Activated naive CD8-positive, alpha-beta T cell treated with anti-CD3 and anti-CD28 coated beads, Interleukin-2, amount 50 U/mL, for 24 hours (primary cell): ENCODE measurements around the gene DPM1.
A peak's percentile ranks its signal among the peaks of the same experiment; 100 is the strongest.

ENCODE experiments used
- ATAC-seq: fragments of 150-1000 bp; cut with Tn5 transposase; one replicate; pipeline ENCODE4 v1.10.0; 2021
- DNase-seq: peaks from one replicate; pipeline ENCODE4 v3.0.0; 2021
- H3K27ac Mint-ChIP-seq: one replicate; pipeline ENCODE4 v1.8.0; 2021; ENCODE audit warnings: mild to moderate bottlenecking, mixed read lengths
- H3K27me3 Mint-ChIP-seq: one replicate; pipeline ENCODE4 v1.8.0; 2021; ENCODE audit warnings: mixed read lengths
- H3K36me3 Mint-ChIP-seq: one replicate; pipeline ENCODE4 v1.8.0; 2021; ENCODE audit warnings: low read depth, mixed read lengths
- H3K4me1 Mint-ChIP-seq: one replicate; pipeline ENCODE4 v1.8.0; 2021; ENCODE audit warnings: mixed read lengths
- H3K4me3 Mint-ChIP-seq: one replicate; pipeline ENCODE4 v1.8.0; 2021; ENCODE audit warnings: mild to moderate bottlenecking, moderate library complexity, mixed read lengths
- H3K9me3 Mint-ChIP-seq: one replicate; pipeline ENCODE4 v1.8.0; 2021; ENCODE audit warnings: mixed read lengths

The DPM1 gene

GRCh38 chr20:50959543-50960126 lies 1.3 kb upstream of the DPM1 start:
- no peaks in the 10 kb centered on the region for H3K9me3 Mint-ChIP-seq
- no peak for DNase-seq
- H3K4me1 Mint-ChIP-seq: peaks cover 57% of the 10 kb centered on the region
- H3K4me3 Mint-ChIP-seq: peak overlapping the region; percentile 95
- no peaks in the 10 kb centered on the region for H3K27me3 Mint-ChIP-seq
- H3K27ac Mint-ChIP-seq: peak overlapping the region; percentile 100
- H3K36me3 Mint-ChIP-seq: peaks cover 42% of the 10 kb centered on the region
- no peak for ATAC-seq

GRCh38 chr20:50958615-50959542 lies 547 bp upstream of the DPM1 start, which contains the start of gene MOCS3:
TSS of gene MOCS3 (plus strand) at chr20:50958818. CDS start at chr20:50958843, 25 bp downstream.
- peak; percentile 80 for DNase-seq

GRCh38 chr20:50957276-50957675 lies 1.1 kb downstream of the DPM1 start:
- Mint-ChIP-seq H3K36me3 (peaks cover 59% of the 10 kb centered on the region), H3K4me3 (peak overlapping the region; percentile 95), H3K4me1 (peaks cover 67% of the 10 kb centered on the region), H3K27ac (peak overlapping the region; percentile 100), H3K27me3 (no peaks in the 10 kb centered on the region), H3K9me3 (no peaks in the 10 kb centered on the region)
- DNase-seq (no peak), ATAC-seq (no peak)

More at GRCh38 chr20:50958615-50959542, 547 bp upstream of the DPM1 start, which contains the start of gene MOCS3:
- peak; percentile 67 for ATAC-seq
- peak within 1 kb of the TSS; percentile 95 for H3K4me3 Mint-ChIP-seq
- H3K36me3 Mint-ChIP-seq: peaks cover 50% of the 10 kb centered on the region
- H3K4me1 Mint-ChIP-seq: peaks cover 63% of the 10 kb centered on the region
- H3K27me3 Mint-ChIP-seq: no peaks in the 10 kb centered on the region
- H3K9me3 Mint-ChIP-seq: no peaks in the 10 kb centered on the region
- peak within 1 kb of the TSS; percentile 100 for H3K27ac Mint-ChIP-seq

GRCh38 chr20:50953821-50954220 lies 4.5 kb downstream of the DPM1 start:
- DNase-seq: no peak
- Mint-ChIP-seq H3K4me1 (peaks cover 46% of the 10 kb centered on the region), H3K27me3 (no peaks in the 10 kb centered on the region), H3K9me3 (no peaks in the 10 kb centered on the region), H3K4me3 (no peak overlapping the region), H3K27ac (no peak overlapping the region), H3K36me3 (peaks cover 63% of the 10 kb centered on the region)
- no peak for ATAC-seq

- Mint-ChIP-seq H3K9me3 (no peaks in the 10 kb centered on the region), H3K4me3 (no peak overlapping the region), H3K4me1 (peaks cover 41% of the 10 kb centered on the region), H3K27me3 (no peaks in the 10 kb centered on the region), H3K27ac (peak overlapping the region; percentile 18), H3K36me3 (peaks cover 60% of the 10 kb centered on the region)
- DNase-seq: no peak
- ATAC-seq: no peak
Observed at GRCh38 chr20:50953196-50953595, 5.1 kb downstream of the DPM1 start.

- Mint-ChIP-seq H3K4me1 (peaks cover 2% of the 10 kb centered on the region), H3K36me3 (peaks cover 50% of the 10 kb centered on the region), H3K9me3 (no peaks in the 10 kb centered on the region), H3K27me3 (no peaks in the 10 kb centered on the region), H3K27ac (no peak overlapping the region), H3K4me3 (no peak overlapping the region)
- DNase-seq: no peak
- ATAC-seq: no peak
Observed at GRCh38 chr20:50948132-50948785, 10.1 kb downstream of the DPM1 start.

- H3K9me3 Mint-ChIP-seq: no peaks in the 10 kb centered on the region
- H3K4me1 Mint-ChIP-seq: no peaks in the 10 kb centered on the region
- no peak overlapping the region for H3K27ac Mint-ChIP-seq
- H3K27me3 Mint-ChIP-seq: no peaks in the 10 kb centered on the region
- ATAC-seq (no peak), DNase-seq (no peak)
- H3K36me3 Mint-ChIP-seq: peaks cover 49% of the 10 kb centered on the region
- H3K4me3 Mint-ChIP-seq: no peak overlapping the region
Observed at GRCh38 chr20:50943069-50943468, 15.3 kb downstream of the DPM1 start.

- Mint-ChIP-seq H3K27me3 (no peaks in the 10 kb centered on the region), H3K4me1 (peaks cover 22% of the 10 kb centered on the region), H3K9me3 (no peaks in the 10 kb centered on the region), H3K4me3 (no peak overlapping the region), H3K27ac (peak overlapping the region; percentile 8), H3K36me3 (peaks cover 49% of the 10 kb centered on the region)
- DNase-seq: no peak
- ATAC-seq: no peak
Observed at GRCh38 chr20:50933589-50933988, 24.7 kb downstream of the DPM1 start.

- H3K4me3 Mint-ChIP-seq: peak overlapping the region; percentile 79
- peak overlapping the region; percentile 87 for H3K27ac Mint-ChIP-seq
- DNase-seq: no peak
Observed at GRCh38 chr20:50932691-50933280, 25.5 kb downstream of the DPM1 start.

GRCh38 chr20:50932016-50932485 lies 26.3 kb downstream of the DPM1 start:
- no peaks in the 10 kb centered on the region for H3K27me3 Mint-ChIP-seq
- ATAC-seq (no peak), DNase-seq (no peak)
- peak overlapping the region; percentile 87 for H3K27ac Mint-ChIP-seq
- H3K9me3 Mint-ChIP-seq: no peaks in the 10 kb centered on the region
- peak overlapping the region; percentile 79 for H3K4me3 Mint-ChIP-seq
- peaks cover 37% of the 10 kb centered on the region for H3K4me1 Mint-ChIP-seq
- H3K36me3 Mint-ChIP-seq: peaks cover 62% of the 10 kb centered on the region

More at GRCh38 chr20:50932691-50933280, 25.5 kb downstream of the DPM1 start:
- H3K9me3 Mint-ChIP-seq: no peaks in the 10 kb centered on the region
- no peak for ATAC-seq
- H3K4me1 Mint-ChIP-seq: peaks cover 30% of the 10 kb centered on the region
- peaks cover 54% of the 10 kb centered on the region for H3K36me3 Mint-ChIP-seq
- no peaks in the 10 kb centered on the region for H3K27me3 Mint-ChIP-seq

GRCh38 chr20:50931306-50932015 lies 26.9 kb downstream of the DPM1 start, which contains the start of gene ADNP:
TSS of gene ADNP (minus strand) at chr20:50931437. CDS start at chr20:50903996, 27,441 bp downstream.
- H3K4me1 Mint-ChIP-seq: peaks cover 41% of the 10 kb centered on the region
- H3K4me3 Mint-ChIP-seq: peak within 1 kb of the TSS; percentile 91
- DNase-seq (peak; percentile 83), ATAC-seq (peak; percentile 66)
- peaks cover 63% of the 10 kb centered on the region for H3K36me3 Mint-ChIP-seq
- no peaks in the 10 kb centered on the region for H3K9me3 Mint-ChIP-seq
- H3K27me3 Mint-ChIP-seq: no peaks in the 10 kb centered on the region
- peak within 1 kb of the TSS; percentile 93 for H3K27ac Mint-ChIP-seq

- DNase-seq (no peak), ATAC-seq (peak; percentile 37)
- Mint-ChIP-seq H3K27me3 (no peaks in the 10 kb centered on the region), H3K9me3 (no peaks in the 10 kb centered on the region), H3K4me3 (peak overlapping the region; percentile 79), H3K27ac (peak overlapping the region; percentile 93), H3K36me3 (peaks cover 63% of the 10 kb centered on the region), H3K4me1 (peaks cover 46% of the 10 kb centered on the region)
Observed at GRCh38 chr20:50930976-50931305, 27.4 kb downstream of the DPM1 start.

- Mint-ChIP-seq H3K27me3 (no peaks in the 10 kb centered on the region), H3K4me1 (peaks cover 51% of the 10 kb centered on the region), H3K4me3 (peak overlapping the region; percentile 91), H3K9me3 (no peaks in the 10 kb centered on the region), H3K27ac (peak overlapping the region; percentile 92), H3K36me3 (peaks cover 65% of the 10 kb centered on the region)
- ATAC-seq (no peak), DNase-seq (peak; percentile 36)
Observed at GRCh38 chr20:50930139-50930975, 28.0 kb downstream of the DPM1 start.
